ENCODE data around the gene FKBP5. TPM values are rescaled to one million over a fixed set of nuclear protein-coding genes. Genes with fewer than 3 reads are reported as not detected.

The FKBP5 gene
- total and polyA plus RNA-seq, 10 of the 15 experiments (the other 5 are each of a cell fraction or from before 2014, with no cell fraction given), result 29.0 to 123 (median 62.3) TPM

- ATAC-seq, result no peak
- ChIA-PET SMC1A (ENCODE audit: uncharacterized antibody, unreplicated experiment) (interaction anchor here (1.3 kb wide), 1 partner anchor 12 kb away, joined by 4 read pairs; no protein-coding TSS in a partner anchor), CTCF (interaction anchor here (0.8 kb wide), 1 partner anchor 29 kb away, joined by 3 read pairs; the partner anchor contains the start of gene ARMC12), POLR2A (no interaction called here), RAD21 (ENCODE audit: unreplicated experiment) (no interaction called here)
- in situ Hi-C loops (cut with MboI) (no loop called here), intact Hi-C loops (cut with micrococcal nuclease; ENCODE audit: unreplicated experiment) (no loop called here)
- WGBS (ENCODE audit: insufficient coverage, insufficient replicate concordance, low lambda C conversion rate, missing lambda C conversion rate), result 70% methylated on average over 4 of the region's 4 CpGs
- H3K9ac ChIP-seq (ENCODE audit: control insufficient read depth, insufficient read depth, low read length), result no peak overlapping the region
- H3K36me3 ChIP-seq (ENCODE audit: control insufficient read depth in 2 of 2, insufficient read depth in 2 of 2, low read length in 1 of 2), result no peaks in the 10 kb centered on the region
- H3K4me3 ChIP-seq, result no peak overlapping the region
- no peak for DNase-seq (ENCODE audit: low read depth, low spot score)
- no peak for FAIRE-seq
- no peaks in the 10 kb centered on the region for H4K20me1 ChIP-seq (ENCODE audit: control insufficient read depth, insufficient read depth)
- BruUV-seq (replicated peaks), result no TSS peak
- no peaks in the 10 kb centered on the region for H3K79me2 ChIP-seq (ENCODE audit: control insufficient read depth, insufficient read depth, low read length)
- H3K4me2 ChIP-seq (ENCODE audit: control insufficient read depth, insufficient read depth), result no peak overlapping the region
- no peak for TF ChIP-seq TCF7 (IDR thresholded peaks at IDR 0.05; ENCODE audit: borderline replicate concordance)
- no peak for TF ChIP-seq EZH2 (IDR thresholded peaks at IDR 0.05; ENCODE audit: borderline replicate concordance, control insufficient read depth, low read depth, low read length)
- peaks cover 3% of the 10 kb centered on the region; the same call in 2 of the 3 replicates for H3K9me3 ChIP-seq (replicated peaks; ENCODE audit: control insufficient read depth, insufficient read depth, low read length)
- no peaks in the 10 kb centered on the region for H3K27me3 ChIP-seq (replicated peaks in 1 of 2; ENCODE audit: control insufficient read depth in 2 of 2, insufficient read depth in 2 of 2, low read length in 1 of 2)
- H2AFZ ChIP-seq (ENCODE audit: control insufficient read depth, low read depth, low read length), result no peak overlapping the region
- no peaks in the 10 kb centered on the region for H3K4me1 ChIP-seq (ENCODE audit: control insufficient read depth, insufficient read depth, low read length)
- no peak overlapping the region for H3K27ac ChIP-seq (ENCODE audit: control insufficient read depth, insufficient read depth)
Measured at GRCh38 chr6:35707714-35708407, 19.1 kb upstream of the FKBP5 start.

- Histone ChIP-seq H3K27me3 (replicated peaks in 1 of 2; ENCODE audit: control insufficient read depth in 2 of 2, insufficient read depth in 2 of 2, low read length in 1 of 2) (no peaks in the 10 kb centered on the region), H3K4me2 (ENCODE audit: control insufficient read depth, insufficient read depth) (no peak overlapping the region), H3K4me1 (ENCODE audit: control insufficient read depth, insufficient read depth, low read length) (no peaks in the 10 kb centered on the region), H3K36me3 (ENCODE audit: control insufficient read depth in 2 of 2, insufficient read depth in 2 of 2, low read length in 1 of 2) (no peaks in the 10 kb centered on the region), H4K20me1 (ENCODE audit: control insufficient read depth, insufficient read depth) (no peaks in the 10 kb centered on the region), H3K9ac (ENCODE audit: control insufficient read depth, insufficient read depth, low read length) (no peak overlapping the region), H3K9me3 (replicated peaks; ENCODE audit: control insufficient read depth, insufficient read depth, low read length) (peaks cover 3% of the 10 kb centered on the region; the same call in 2 of the 3 replicates), H3K27ac (ENCODE audit: control insufficient read depth, insufficient read depth) (no peak overlapping the region), H2AFZ (ENCODE audit: control insufficient read depth, low read depth, low read length) (no peak overlapping the region), H3K4me3 (no peak overlapping the region), H3K79me2 (ENCODE audit: control insufficient read depth, insufficient read depth, low read length) (no peaks in the 10 kb centered on the region)
- DNase-seq (ENCODE audit: low read depth, low spot score) (no peak), FAIRE-seq (no peak), ATAC-seq (no peak)
- CTCF ChIA-PET, result no interaction called here
- BruUV-seq (replicated peaks), result no TSS peak
- intact Hi-C loops (cut with micrococcal nuclease; ENCODE audit: unreplicated experiment) (no loop called here), in situ Hi-C loops (cut with MboI) (no loop called here)
- SMC1A ChIA-PET (ENCODE audit: uncharacterized antibody, unreplicated experiment), result interaction anchor here (0.6 kb wide), 1 partner anchor 14 kb away, joined by 3 read pairs; no protein-coding TSS in a partner anchor
- POLR2A ChIA-PET, result interaction anchor here (0.7 kb wide), 1 partner anchor 12 kb away, joined by 5 read pairs; no protein-coding TSS in a partner anchor
- RAD21 ChIA-PET (ENCODE audit: unreplicated experiment), result no interaction called here
- 63% methylated on average over 3 of the region's 3 CpGs for WGBS (ENCODE audit: insufficient coverage, insufficient replicate concordance, low lambda C conversion rate, missing lambda C conversion rate)
- no peak for TF ChIP-seq SIX5 (IDR thresholded peaks at IDR 0.05; ENCODE audit: low read depth, low read length, severe bottlenecking)
- TF ChIP-seq MTA2 (IDR thresholded peaks at IDR 0.05; ENCODE audit: low read depth), result no peak
- no peak for TF ChIP-seq BCL3 (IDR thresholded peaks at IDR 0.05; ENCODE audit: borderline replicate concordance, insufficient read depth, low read depth, low read length, poor library complexity, severe bottlenecking)
- TF ChIP-seq BCLAF1 (IDR thresholded peaks at IDR 0.05), result no peak
- TF ChIP-seq USF2 (IDR thresholded peaks at IDR 0.05; ENCODE audit: borderline replicate concordance, low read depth, low read length), result no peak
- no peak for TF ChIP-seq GATAD2B (conservative IDR thresholded peaks at IDR 0.05; ENCODE audit: low read depth)
- no peak for TF ChIP-seq RBBP5 (conservative IDR thresholded peaks at IDR 0.05)
- no peak for TF ChIP-seq DPF2 (IDR thresholded peaks at IDR 0.05)
- no peak for TF ChIP-seq MTA3 (IDR thresholded peaks at IDR 0.05; ENCODE audit: borderline replicate concordance, low read length)
Measured at GRCh38 chr6:35706468-35706867, 17.8 kb upstream of the FKBP5 start.

Data from GM12878 (cell line).